Endodermal cell (in vitro differentiated cells): ENCODE measurements around the gene LYRM4. TPM values are rescaled to one million over a fixed set of nuclear protein-coding genes. Genes with fewer than 3 reads are reported as not detected.

Source experiments
- DNase-seq: peaks from one replicate; pipeline ENCODE4 v3.0.0-alpha.2; 2017
- H3K27ac ChIP-seq: 2 replicates; pipeline ENCODE4 v1.5.1; 2013; ENCODE audit warnings: mild to moderate bottlenecking, low read depth, low read length, moderate library complexity
- H3K27me3 ChIP-seq: 2 replicates; pipeline ENCODE4 v1.6.1; 2013; ENCODE audit warnings: mild to moderate bottlenecking, low read length, moderate library complexity; ENCODE audit not compliant: insufficient read depth, control insufficient read depth, poor library complexity, severe bottlenecking
- H3K36me3 ChIP-seq: 2 replicates; pipeline ENCODE4 v1.7.0; 2013; ENCODE audit warnings: mild to moderate bottlenecking, low read length, moderate library complexity; ENCODE audit not compliant: control insufficient read depth, insufficient read depth
- H3K4me1 ChIP-seq: one replicate; pipeline ENCODE4 v1.7.0; 2013; ENCODE audit warnings: low read length; ENCODE audit not compliant: control insufficient read depth, insufficient read depth
- H3K4me3 ChIP-seq: 2 replicates; pipeline ENCODE4 v1.5.1; 2013; ENCODE audit warnings: mild to moderate bottlenecking, low read length, moderate library complexity
- H3K9ac ChIP-seq: 2 replicates; pipeline ENCODE4 v1.6.1; 2013; ENCODE audit warnings: mild to moderate bottlenecking, low read length, moderate library complexity; ENCODE audit not compliant: poor library complexity, severe bottlenecking; ENCODE audit errors: extremely low read depth
- H3K9me3 ChIP-seq: 2 replicates; pipeline ENCODE4 v1.6.1; 2013; ENCODE audit warnings: mild to moderate bottlenecking, low read length, moderate library complexity; ENCODE audit not compliant: control insufficient read depth
- H3K27ac Mint-ChIP-seq: 2 replicates; pipeline ENCODE4 v1.8.0; 2020; ENCODE audit warnings: mixed read lengths
- H3K27me3 Mint-ChIP-seq: 2 replicates; pipeline ENCODE4 v1.8.0; 2021; ENCODE audit warnings: mild to moderate bottlenecking, mixed read lengths; ENCODE audit not compliant: insufficient read depth
- H3K36me3 Mint-ChIP-seq: 2 replicates; pipeline ENCODE4 v1.8.0; 2020; ENCODE audit warnings: low read depth, mixed read lengths
- H3K4me1 Mint-ChIP-seq: 2 replicates; pipeline ENCODE4 v1.8.0; 2020; ENCODE audit warnings: mixed read lengths
- H3K4me3 Mint-ChIP-seq: 2 replicates; pipeline ENCODE4 v1.8.0; 2020; ENCODE audit warnings: mild to moderate bottlenecking, moderate library complexity, mixed read lengths
- H3K9me3 Mint-ChIP-seq: 2 replicates; pipeline ENCODE4 v1.8.0; 2020; ENCODE audit warnings: mild to moderate bottlenecking, mixed read lengths
- WGBS, 2 experiments: methylation state at CpG; one replicate each; pipeline versions ENCODE4 v1.1.5 to v1.1.7; 2013; ENCODE audit warnings: missing lambda C conversion rate in 2 of 2, mixed read lengths in 1 of 2; ENCODE audit not compliant: insufficient coverage in 1 of 2, insufficient read length in 1 of 2; 5-methylcytosine and 5-hydroxymethylcytosine counted together
- total RNA-seq, 2 donors: library from RNA; stranded (reverse); fragmentation: NEBNext Ultra II Directional in 1 of 2; extraction: Animal tissue kit (Norgen Biotek cat#: 25700) in 1 of 2; gene quantifications; 2 replicates in 1 of 2; 3 replicates in 1 of 2; pipeline ENCODE4 v1.2.1, GENCODE V29; 2021
- TF ChIP-seq, protein P1 (sequence below): fragments of 200-600 bp; sonication (generic); conservative IDR thresholded peaks from 2 replicates; pipeline ENCODE4 v1.5.0; 2021; ENCODE audit warnings: antibody characterized with exemption, mild to moderate bottlenecking

The LYRM4 gene
- total RNA-seq, 2 donors from 2014 or later: 32.1 to 44.3 TPM

DNA sequence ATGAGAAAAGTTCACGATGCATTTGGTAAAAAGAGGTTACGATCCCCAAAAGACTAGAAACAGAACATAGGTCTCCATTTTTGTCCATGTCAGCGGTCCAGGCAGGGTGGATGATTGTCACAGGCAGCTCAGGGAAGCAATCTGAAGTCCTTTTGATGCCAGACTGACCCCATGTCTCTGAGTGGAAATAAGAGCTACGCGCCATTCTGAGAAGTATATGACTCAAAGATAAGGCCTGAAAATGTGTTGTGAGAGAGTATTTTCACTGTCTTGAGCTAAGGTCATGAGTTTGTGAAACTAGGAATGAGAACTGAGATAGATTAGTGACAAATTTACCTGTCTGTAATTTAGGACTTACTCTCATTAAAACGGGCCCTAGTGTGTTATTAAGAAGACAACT is 69.5 kb downstream of the LYRM4 start:
- Histone ChIP-seq H3K9ac (no peak overlapping the region), H3K4me3 (no peak overlapping the region), H3K27ac (no peak overlapping the region), H3K9me3 (no peaks in the 10 kb centered on the region), H3K4me1 (peaks cover 4% of the 10 kb centered on the region), H3K27me3 (no peaks in the 10 kb centered on the region), H3K36me3 (no peaks in the 10 kb centered on the region)
- TF ChIP-seq, protein P1, sequence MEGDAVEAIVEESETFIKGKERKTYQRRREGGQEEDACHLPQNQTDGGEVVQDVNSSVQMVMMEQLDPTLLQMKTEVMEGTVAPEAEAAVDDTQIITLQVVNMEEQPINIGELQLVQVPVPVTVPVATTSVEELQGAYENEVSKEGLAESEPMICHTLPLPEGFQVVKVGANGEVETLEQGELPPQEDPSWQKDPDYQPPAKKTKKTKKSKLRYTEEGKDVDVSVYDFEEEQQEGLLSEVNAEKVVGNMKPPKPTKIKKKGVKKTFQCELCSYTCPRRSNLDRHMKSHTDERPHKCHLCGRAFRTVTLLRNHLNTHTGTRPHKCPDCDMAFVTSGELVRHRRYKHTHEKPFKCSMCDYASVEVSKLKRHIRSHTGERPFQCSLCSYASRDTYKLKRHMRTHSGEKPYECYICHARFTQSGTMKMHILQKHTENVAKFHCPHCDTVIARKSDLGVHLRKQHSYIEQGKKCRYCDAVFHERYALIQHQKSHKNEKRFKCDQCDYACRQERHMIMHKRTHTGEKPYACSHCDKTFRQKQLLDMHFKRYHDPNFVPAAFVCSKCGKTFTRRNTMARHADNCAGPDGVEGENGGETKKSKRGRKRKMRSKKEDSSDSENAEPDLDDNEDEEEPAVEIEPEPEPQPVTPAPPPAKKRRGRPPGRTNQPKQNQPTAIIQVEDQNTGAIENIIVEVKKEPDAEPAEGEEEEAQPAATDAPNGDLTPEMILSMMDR: no peak
- Mint-ChIP-seq H3K36me3 (peaks cover 8% of the 10 kb centered on the region), H3K4me3 (no peak overlapping the region), H3K27me3 (no peaks in the 10 kb centered on the region), H3K4me1 (peaks cover 20% of the 10 kb centered on the region), H3K9me3 (no peaks in the 10 kb centered on the region), H3K27ac (no peak overlapping the region)
- 95 to 100% methylated on average over 5 to 6 of the region's 6 CpGs for WGBS, 2 experiments
- no peak for DNase-seq

- H3K9me3 Mint-ChIP-seq: no peaks in the 10 kb centered on the region
- TF ChIP-seq, protein P1: no peak
- Histone ChIP-seq H3K27me3 (no peaks in the 10 kb centered on the region), H3K36me3 (no peaks in the 10 kb centered on the region), H3K4me1 (peaks cover 4% of the 10 kb centered on the region), H3K9me3 (no peaks in the 10 kb centered on the region), H3K4me3 (no peak overlapping the region), H3K27ac (no peak overlapping the region), H3K9ac (no peak overlapping the region)
- H3K27me3 Mint-ChIP-seq: no peaks in the 10 kb centered on the region
- H3K4me3 Mint-ChIP-seq: no peak overlapping the region
- no peak for DNase-seq
- peaks cover 20% of the 10 kb centered on the region for H3K4me1 Mint-ChIP-seq
- H3K36me3 Mint-ChIP-seq: peaks cover 3% of the 10 kb centered on the region
- no peak overlapping the region for H3K27ac Mint-ChIP-seq
- 94 to 100% methylated on average over 2 to 3 of the region's 3 CpGs for WGBS, 2 experiments
Measured at GRCh38 chr6:5190507-5190906, 70.2 kb downstream of the LYRM4 start.

- TF ChIP-seq, protein P1: no peak
- Histone ChIP-seq H3K27ac (no peak overlapping the region), H3K9me3 (no peaks in the 10 kb centered on the region), H3K9ac (no peak overlapping the region), H3K36me3 (no peaks in the 10 kb centered on the region), H3K27me3 (no peaks in the 10 kb centered on the region), H3K4me3 (no peak overlapping the region), H3K4me1 (peaks cover 4% of the 10 kb centered on the region)
- peaks cover 18% of the 10 kb centered on the region for H3K4me1 Mint-ChIP-seq
- no peak for DNase-seq
- H3K4me3 Mint-ChIP-seq: no peak overlapping the region
- H3K36me3 Mint-ChIP-seq: peaks cover 1% of the 10 kb centered on the region
- H3K27ac Mint-ChIP-seq: no peak overlapping the region
- H3K9me3 Mint-ChIP-seq: no peaks in the 10 kb centered on the region
- H3K27me3 Mint-ChIP-seq: no peaks in the 10 kb centered on the region
- 94 to 100% methylated on average over 2 to 3 of the region's 3 CpGs for WGBS, 2 experiments
Measured at GRCh38 chr6:5188646-5189045, 72.1 kb downstream of the LYRM4 start.
